WERI-Rb-1 (cell line): ENCODE measurements around the gene TBATA.

Experiments used
- DNase-seq: peaks from one replicate; pipeline ENCODE4 v3.0.0-alpha.2; 2020
- H3K27ac ChIP-seq: fragments of 250-450 bp; sonication (Bioruptor Pico); 2 replicates; pipeline ENCODE4 v1.5.1; 2020; ENCODE audit warnings: mild to moderate bottlenecking, moderate library complexity
- H3K27me3 ChIP-seq: fragments of 250-450 bp; sonication (Bioruptor Pico); 2 replicates; pipeline ENCODE4 v1.5.1; 2021; ENCODE audit warnings: mild to moderate bottlenecking, low read depth, moderate library complexity; ENCODE audit not compliant: insufficient read depth, severe bottlenecking
- H3K36me3 ChIP-seq: fragments of 250-450 bp; sonication (Bioruptor Pico); 2 replicates; pipeline ENCODE4 v1.5.1; 2020; ENCODE audit warnings: mild to moderate bottlenecking, moderate library complexity
- H3K4me3 ChIP-seq: 2 replicates; pipeline ENCODE4 v1.5.1; 2011; ENCODE audit warnings: low read depth, mild to moderate bottlenecking, control low read depth, low read length
- H3K9me3 ChIP-seq: fragments of 250-450 bp; sonication (Bioruptor Pico); 2 replicates; pipeline ENCODE4 v1.5.1; 2021; ENCODE audit warnings: mild to moderate bottlenecking, moderate library complexity; ENCODE audit not compliant: severe bottlenecking
- TF ChIP-seq, protein P1 (sequence below): IDR thresholded peaks from 2 replicates; pipeline ENCODE4 v1.5.1; 2011; ENCODE audit warnings: low read depth, mild to moderate bottlenecking, control low read depth, inconsistent platforms, low read length

Gene TBATA

DNA sequence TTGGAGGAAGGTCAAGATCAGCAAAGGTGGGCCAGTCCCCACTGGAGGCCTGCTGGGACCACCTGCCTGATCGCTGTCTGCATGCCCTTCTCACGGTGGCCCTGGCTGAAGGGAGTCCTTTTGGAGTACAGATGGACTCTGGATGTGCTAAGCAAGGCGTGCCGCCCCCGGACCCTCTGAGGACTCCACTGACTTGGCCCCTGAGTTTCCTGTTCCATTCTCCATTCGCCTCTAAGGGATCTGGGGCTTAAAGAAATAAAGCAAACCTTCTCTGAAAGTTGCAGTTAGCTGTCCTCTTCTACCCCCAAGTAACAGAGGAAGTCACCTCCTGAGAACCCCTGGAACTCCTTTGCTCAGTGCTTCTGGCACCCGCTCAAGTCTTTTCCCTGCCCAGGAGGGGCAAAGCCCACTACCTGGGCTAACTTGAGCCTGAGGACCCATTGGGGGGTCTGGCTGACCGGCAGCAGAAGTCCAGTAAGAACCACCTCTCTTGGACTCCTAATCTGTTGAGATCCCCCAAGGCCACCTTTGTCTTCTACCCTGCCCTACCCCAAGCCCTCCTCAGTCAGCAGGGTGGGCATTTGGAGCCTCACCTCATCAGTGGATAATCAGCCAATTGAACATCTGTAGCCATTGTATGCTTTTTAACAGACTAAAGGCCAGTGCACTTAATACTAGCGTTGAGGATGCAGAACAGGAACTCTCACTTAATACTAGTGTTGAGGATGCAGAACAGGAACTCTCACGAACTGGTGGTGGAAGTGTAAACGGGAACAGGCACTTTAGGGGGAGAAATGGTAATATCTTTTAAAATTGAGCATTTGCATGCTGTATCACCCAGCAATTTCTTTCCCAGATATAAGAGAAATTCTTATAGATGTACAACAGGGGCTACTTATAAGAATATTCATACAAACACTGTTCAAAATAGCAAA is 2.2 kb downstream of the TBATA start:
- no peak overlapping the region for H3K27ac ChIP-seq
- DNase-seq = no peak
- TF ChIP-seq, protein P1, sequence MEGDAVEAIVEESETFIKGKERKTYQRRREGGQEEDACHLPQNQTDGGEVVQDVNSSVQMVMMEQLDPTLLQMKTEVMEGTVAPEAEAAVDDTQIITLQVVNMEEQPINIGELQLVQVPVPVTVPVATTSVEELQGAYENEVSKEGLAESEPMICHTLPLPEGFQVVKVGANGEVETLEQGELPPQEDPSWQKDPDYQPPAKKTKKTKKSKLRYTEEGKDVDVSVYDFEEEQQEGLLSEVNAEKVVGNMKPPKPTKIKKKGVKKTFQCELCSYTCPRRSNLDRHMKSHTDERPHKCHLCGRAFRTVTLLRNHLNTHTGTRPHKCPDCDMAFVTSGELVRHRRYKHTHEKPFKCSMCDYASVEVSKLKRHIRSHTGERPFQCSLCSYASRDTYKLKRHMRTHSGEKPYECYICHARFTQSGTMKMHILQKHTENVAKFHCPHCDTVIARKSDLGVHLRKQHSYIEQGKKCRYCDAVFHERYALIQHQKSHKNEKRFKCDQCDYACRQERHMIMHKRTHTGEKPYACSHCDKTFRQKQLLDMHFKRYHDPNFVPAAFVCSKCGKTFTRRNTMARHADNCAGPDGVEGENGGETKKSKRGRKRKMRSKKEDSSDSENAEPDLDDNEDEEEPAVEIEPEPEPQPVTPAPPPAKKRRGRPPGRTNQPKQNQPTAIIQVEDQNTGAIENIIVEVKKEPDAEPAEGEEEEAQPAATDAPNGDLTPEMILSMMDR = no peak
- no peaks in the 10 kb centered on the region for H3K27me3 ChIP-seq
- H3K4me3 ChIP-seq = no peak overlapping the region
- H3K9me3 ChIP-seq = peaks cover 1% of the 10 kb centered on the region
- no peaks in the 10 kb centered on the region for H3K36me3 ChIP-seq

DNA sequence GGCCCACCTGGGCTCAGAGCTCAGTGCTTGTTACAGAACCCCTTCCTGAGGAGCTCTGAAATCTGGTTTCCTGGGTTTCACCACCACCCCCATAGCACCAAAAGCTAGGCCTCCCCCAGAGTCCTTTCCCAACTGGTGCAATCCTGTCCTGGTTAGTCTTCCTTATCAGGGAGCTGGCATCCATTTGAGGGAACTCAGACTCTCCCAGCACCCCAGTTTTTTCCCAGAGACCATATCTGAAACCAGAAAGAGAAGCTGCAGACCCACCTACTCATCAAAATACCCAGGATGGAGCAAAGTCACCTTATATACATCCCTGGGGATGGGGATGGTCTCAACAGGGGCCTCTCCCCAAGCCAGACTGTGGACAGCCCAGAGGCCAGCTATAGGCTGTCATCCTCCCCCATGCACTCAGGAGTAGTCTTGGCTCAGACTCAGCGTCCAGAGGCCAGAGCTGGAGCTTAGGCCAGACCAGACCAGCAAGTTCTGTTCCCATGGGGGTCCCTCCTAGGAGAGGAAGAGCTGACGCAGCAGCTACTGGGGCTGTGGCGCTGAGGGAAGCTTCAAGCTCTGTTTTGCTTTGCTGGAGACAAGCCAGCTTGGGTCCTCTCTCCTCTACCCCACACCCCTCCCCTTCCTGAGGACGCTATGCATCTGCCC is 3.0 kb downstream of the TBATA start:
- no peaks in the 10 kb centered on the region for H3K27me3 ChIP-seq
- H3K4me3 ChIP-seq = no peak overlapping the region
- no peak overlapping the region for H3K27ac ChIP-seq
- H3K9me3 ChIP-seq = no peaks in the 10 kb centered on the region
- DNase-seq = no peak
- H3K36me3 ChIP-seq = no peaks in the 10 kb centered on the region
- TF ChIP-seq, protein P1 = no peak

DNA sequence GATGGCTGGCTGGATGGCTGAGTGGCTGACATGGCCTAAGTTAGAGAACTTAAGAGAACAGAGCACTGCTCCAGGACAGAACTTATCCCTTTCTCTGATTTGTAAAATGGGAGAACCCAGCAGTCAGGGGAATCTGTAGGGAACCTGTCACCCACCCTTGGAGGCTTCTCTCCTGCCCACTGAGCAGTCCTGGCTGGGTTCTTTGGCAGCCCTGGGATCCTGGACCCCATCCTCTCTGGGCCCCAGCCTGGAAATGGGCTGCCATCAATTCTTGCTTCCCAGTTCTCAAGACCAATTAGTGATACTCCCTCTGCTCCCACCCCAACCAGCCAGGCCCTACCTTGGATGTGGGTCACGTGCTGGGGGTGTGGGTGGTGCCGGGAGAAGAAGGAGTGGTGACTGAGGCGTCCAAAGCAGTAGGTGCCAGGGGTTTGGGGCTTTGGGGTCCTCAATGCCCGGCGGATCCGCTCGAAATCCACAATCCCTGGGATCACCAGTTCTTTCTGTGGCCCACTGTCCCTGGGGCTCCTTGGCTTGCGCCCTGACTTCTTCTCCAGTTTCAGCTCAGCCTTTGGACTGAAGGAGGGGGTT is 3.6 kb downstream of the TBATA start:
- TF ChIP-seq, protein P1 = no peak
- no peaks in the 10 kb centered on the region for H3K27me3 ChIP-seq
- H3K36me3 ChIP-seq = no peaks in the 10 kb centered on the region
- DNase-seq = no peak
- H3K27ac ChIP-seq = no peak overlapping the region
- H3K9me3 ChIP-seq = no peaks in the 10 kb centered on the region
- no peak overlapping the region for H3K4me3 ChIP-seq

DNA sequence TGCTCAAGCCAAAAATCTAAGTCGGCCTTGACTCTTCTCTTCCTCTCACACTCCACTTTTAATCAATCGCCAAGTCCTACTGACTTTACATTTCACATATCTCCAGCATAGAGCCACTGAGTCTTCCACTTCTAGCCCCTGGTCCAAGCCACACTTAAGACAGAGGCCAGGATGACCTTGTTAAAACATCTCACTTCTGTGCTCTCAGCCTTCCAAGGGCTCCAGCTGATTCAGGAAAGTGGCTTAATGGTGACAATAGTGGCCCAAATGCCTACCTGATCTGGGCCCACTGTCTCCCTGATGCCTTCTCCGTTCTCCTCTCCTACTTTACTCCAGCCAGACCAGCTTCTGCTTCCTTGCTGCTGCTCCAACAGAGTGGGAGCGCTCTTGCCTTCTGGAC is 4.4 kb downstream of the TBATA start:
- H3K27ac ChIP-seq = no peak overlapping the region

DNA sequence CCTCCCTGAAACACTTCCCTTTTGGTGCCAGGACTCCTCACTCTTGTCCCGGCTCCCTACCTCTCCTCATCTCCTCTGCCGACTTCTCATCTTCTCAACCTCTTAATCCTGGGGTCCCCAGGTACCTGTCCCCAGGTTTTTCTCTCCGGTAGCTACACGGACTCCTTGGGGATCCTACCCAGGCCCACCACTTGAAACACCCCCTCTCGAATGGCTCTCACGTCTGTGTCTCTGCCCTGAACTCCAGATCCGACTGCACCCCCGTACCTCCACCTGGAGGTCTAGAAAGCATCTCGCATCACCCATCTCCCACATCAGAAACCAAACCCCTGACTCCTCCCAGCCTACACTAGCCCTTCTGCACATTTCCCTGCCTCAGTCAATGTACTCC is 4.8 kb downstream of the TBATA start:
- no peaks in the 10 kb centered on the region for H3K36me3 ChIP-seq
- TF ChIP-seq, protein P1 = no peak

More for the DNA sequence above, 4.4 kb downstream of the TBATA start:
- Histone ChIP-seq H3K4me3 (no peak overlapping the region), H3K36me3 (no peaks in the 10 kb centered on the region), H3K9me3 (no peaks in the 10 kb centered on the region), H3K27me3 (no peaks in the 10 kb centered on the region)
- DNase-seq = no peak
- TF ChIP-seq, protein P1 = no peak

More for the DNA sequence above, 4.8 kb downstream of the TBATA start:
- H3K27ac ChIP-seq = no peak overlapping the region
- DNase-seq = no peak
- H3K9me3 ChIP-seq = no peaks in the 10 kb centered on the region
- no peak overlapping the region for H3K4me3 ChIP-seq
- H3K27me3 ChIP-seq = no peaks in the 10 kb centered on the region
